ENCODE measurements around the gene STMN1.

STMN1 gene

GRCh38 chr1:25899792-25900191, 6.4 kb downstream of the STMN1 start:
- Histone ChIP-seq H3K9ac (ENCODE audit: low read length) (no peak overlapping the region), H4K91ac (ENCODE audit: low read length) (no peak overlapping the region), H3K79me1 (replicated peaks; ENCODE audit: low read length, poor library complexity, severe bottlenecking) (peaks cover 25% of the 10 kb centered on the region), H3K9me3 (ENCODE audit: control insufficient read depth, low read length) (no peaks in the 10 kb centered on the region), H3K4me3 (ENCODE audit: insufficient read depth in 1 of 2, low read depth in 1 of 2, low read length in 2 of 2) (no peak overlapping the region), H2AFZ (ENCODE audit: low read depth, low read length) (no peak overlapping the region), H3K4ac (ENCODE audit: low read depth in 1 of 2, low read length in 2 of 2) (no peak overlapping the region), H2BK15ac (ENCODE audit: low read depth, poor library complexity, severe bottlenecking) (no peak overlapping the region), H3K14ac (ENCODE audit: low read length in 2 of 2) (no peak overlapping the region), H3K4me2 (ENCODE audit: low read length, poor library complexity, severe bottlenecking) (no peak overlapping the region), H2BK12ac (ENCODE audit: low read length in 2 of 2) (no peak overlapping the region), H2AK5ac (ENCODE audit: low read length, severe bottlenecking) (no peak overlapping the region), H2BK120ac (ENCODE audit: low read depth, low read length) (no peak overlapping the region), H3K36me3 (ENCODE audit: control insufficient read depth in 1 of 2, insufficient read depth in 2 of 2, low read depth in 1 of 2, low read length in 2 of 2) (peaks cover 21 to 31% of the 10 kb centered on the region in 2 experiments), H3K27ac (ENCODE audit: low read length, poor library complexity, severe bottlenecking) (no peak overlapping the region), H3K4me1 (ENCODE audit: control insufficient read depth, insufficient read depth, low read depth, low read length) (peaks cover 13% of the 10 kb centered on the region), H2BK5ac (ENCODE audit: low read depth, low read length, poor library complexity, severe bottlenecking) (no peak overlapping the region), H3K27me3 (ENCODE audit: control insufficient read depth in 1 of 2, insufficient read depth in 1 of 2, low read length in 2 of 2) (no peaks in the 10 kb centered on the region), H4K8ac (ENCODE audit: low read length) (no peak overlapping the region), H3K23ac (ENCODE audit: low read length in 2 of 2) (no peak overlapping the region), H3K18ac (ENCODE audit: low read depth in 1 of 2, low read length in 2 of 2) (no peak overlapping the region)
- over 99% methylated on average over 5 of the region's 6 CpGs for WGBS
- DNase-seq, result no peak

GRCh38 chr1:25898223-25899015, 7.8 kb downstream of the STMN1 start:
- Histone ChIP-seq H2BK12ac (ENCODE audit: low read length in 2 of 2) (no peak overlapping the region), H3K4ac (ENCODE audit: low read depth in 1 of 2, low read length in 2 of 2) (no peak overlapping the region), H3K36me3 (ENCODE audit: control insufficient read depth in 1 of 2, insufficient read depth in 2 of 2, low read depth in 1 of 2, low read length in 2 of 2) (peaks cover 25 to 31% of the 10 kb centered on the region in 2 experiments), H3K14ac (ENCODE audit: low read length in 2 of 2) (no peak overlapping the region), H2AFZ (ENCODE audit: low read depth, low read length) (no peak overlapping the region), H3K9me3 (ENCODE audit: control insufficient read depth, low read length) (no peaks in the 10 kb centered on the region), H2AK5ac (ENCODE audit: low read length, severe bottlenecking) (no peak overlapping the region), H3K4me1 (ENCODE audit: control insufficient read depth, insufficient read depth, low read depth, low read length) (peaks cover 12% of the 10 kb centered on the region), H2BK15ac (ENCODE audit: low read depth, poor library complexity, severe bottlenecking) (no peak overlapping the region), H3K27ac (ENCODE audit: low read length, poor library complexity, severe bottlenecking) (no peak overlapping the region), H3K9ac (ENCODE audit: low read length) (no peak overlapping the region), H3K4me2 (ENCODE audit: low read length, poor library complexity, severe bottlenecking) (no peak overlapping the region), H2BK5ac (ENCODE audit: low read depth, low read length, poor library complexity, severe bottlenecking) (no peak overlapping the region), H3K23ac (ENCODE audit: low read length in 2 of 2) (no peak overlapping the region), H4K91ac (ENCODE audit: low read length) (no peak overlapping the region), H3K79me1 (replicated peaks; ENCODE audit: low read length, poor library complexity, severe bottlenecking) (peaks cover 32% of the 10 kb centered on the region), H3K18ac (ENCODE audit: low read depth in 1 of 2, low read length in 2 of 2) (no peak overlapping the region), H4K8ac (ENCODE audit: low read length) (peak overlapping the region; percentile 23), H3K4me3 (ENCODE audit: insufficient read depth in 1 of 2, low read depth in 1 of 2, low read length in 2 of 2) (no peak overlapping the region), H2BK120ac (ENCODE audit: low read depth, low read length) (no peak overlapping the region), H3K27me3 (ENCODE audit: control insufficient read depth in 1 of 2, insufficient read depth in 1 of 2, low read length in 2 of 2) (no peaks in the 10 kb centered on the region)
- no peak for DNase-seq
- 91% methylated on average over 11 of the region's 11 CpGs for WGBS

- Histone ChIP-seq H3K9me3 (ENCODE audit: control insufficient read depth, low read length) (no peaks in the 10 kb centered on the region), H2AK5ac (ENCODE audit: low read length, severe bottlenecking) (no peak overlapping the region), H3K4ac (ENCODE audit: low read depth in 1 of 2, low read length in 2 of 2) (no peak overlapping the region), H4K8ac (ENCODE audit: low read length) (no peak overlapping the region), H2BK120ac (ENCODE audit: low read depth, low read length) (no peak overlapping the region), H3K27ac (ENCODE audit: low read length, poor library complexity, severe bottlenecking) (no peak overlapping the region), H3K4me1 (ENCODE audit: control insufficient read depth, insufficient read depth, low read depth, low read length) (peaks cover 15% of the 10 kb centered on the region), H3K27me3 (ENCODE audit: control insufficient read depth in 1 of 2, insufficient read depth in 1 of 2, low read length in 2 of 2) (no peaks in the 10 kb centered on the region), H3K36me3 (ENCODE audit: control insufficient read depth in 1 of 2, insufficient read depth in 2 of 2, low read depth in 1 of 2, low read length in 2 of 2) (peaks cover 25 to 30% of the 10 kb centered on the region in 2 experiments), H3K79me1 (replicated peaks; ENCODE audit: low read length, poor library complexity, severe bottlenecking) (peaks cover 32% of the 10 kb centered on the region), H3K14ac (ENCODE audit: low read length in 2 of 2) (no peak overlapping the region), H2AFZ (ENCODE audit: low read depth, low read length) (no peak overlapping the region), H3K9ac (ENCODE audit: low read length) (no peak overlapping the region), H4K91ac (ENCODE audit: low read length) (no peak overlapping the region), H3K23ac (ENCODE audit: low read length in 2 of 2) (no peak overlapping the region), H2BK15ac (ENCODE audit: low read depth, poor library complexity, severe bottlenecking) (no peak overlapping the region), H3K18ac (ENCODE audit: low read depth in 1 of 2, low read length in 2 of 2) (no peak overlapping the region), H2BK5ac (ENCODE audit: low read depth, low read length, poor library complexity, severe bottlenecking) (no peak overlapping the region), H2BK12ac (ENCODE audit: low read length in 2 of 2) (no peak overlapping the region), H3K4me2 (ENCODE audit: low read length, poor library complexity, severe bottlenecking) (no peak overlapping the region), H3K4me3 (ENCODE audit: insufficient read depth in 1 of 2, low read depth in 1 of 2, low read length in 2 of 2) (no peak overlapping the region)
- DNase-seq, result no peak
- 86% methylated on average over 5 of the region's 5 CpGs for WGBS
These were observed 8.5 kb downstream of the STMN1 start for GRCh38 chr1:25897754-25898153.

- Histone ChIP-seq H4K91ac (ENCODE audit: low read length) (no peak overlapping the region), H3K79me1 (replicated peaks; ENCODE audit: low read length, poor library complexity, severe bottlenecking) (peaks cover 31% of the 10 kb centered on the region), H2BK12ac (ENCODE audit: low read length in 2 of 2) (peak overlapping the region in 1 of 2 experiments; percentile 10), H3K27me3 (ENCODE audit: control insufficient read depth in 1 of 2, insufficient read depth in 1 of 2, low read length in 2 of 2) (no peaks in the 10 kb centered on the region), H3K36me3 (ENCODE audit: control insufficient read depth in 1 of 2, insufficient read depth in 2 of 2, low read depth in 1 of 2, low read length in 2 of 2) (peaks cover 23 to 25% of the 10 kb centered on the region in 2 experiments), H4K8ac (ENCODE audit: low read length) (peak overlapping the region; percentile 52), H3K9ac (ENCODE audit: low read length) (peak overlapping the region; percentile 8), H3K4me1 (ENCODE audit: control insufficient read depth, insufficient read depth, low read depth, low read length) (peaks cover 23% of the 10 kb centered on the region), H2BK15ac (ENCODE audit: low read depth, poor library complexity, severe bottlenecking) (no peak overlapping the region), H3K14ac (ENCODE audit: low read length in 2 of 2) (no peak overlapping the region), H3K4ac (ENCODE audit: low read depth in 1 of 2, low read length in 2 of 2) (no peak overlapping the region), H2BK120ac (ENCODE audit: low read depth, low read length) (no peak overlapping the region), H2AFZ (ENCODE audit: low read depth, low read length) (no peak overlapping the region), H2AK5ac (ENCODE audit: low read length, severe bottlenecking) (peak overlapping the region; percentile 25), H3K23ac (ENCODE audit: low read length in 2 of 2) (no peak overlapping the region), H3K9me3 (ENCODE audit: control insufficient read depth, low read length) (no peaks in the 10 kb centered on the region), H2BK5ac (ENCODE audit: low read depth, low read length, poor library complexity, severe bottlenecking) (no peak overlapping the region), H3K4me2 (ENCODE audit: low read length, poor library complexity, severe bottlenecking) (no peak overlapping the region), H3K4me3 (ENCODE audit: insufficient read depth in 1 of 2, low read depth in 1 of 2, low read length in 2 of 2) (no peak overlapping the region), H3K18ac (ENCODE audit: low read depth in 1 of 2, low read length in 2 of 2) (peak overlapping the region in 1 of 2 experiments; percentile 71), H3K27ac (ENCODE audit: low read length, poor library complexity, severe bottlenecking) (peak overlapping the region; percentile 11)
- peak; percentile 43 for DNase-seq
- 95% methylated on average over 1 of the region's 1 CpG for WGBS
These were observed 10.0 kb downstream of the STMN1 start for GRCh38 chr1:25896266-25896665.

Measured in mesenchymal stem cell (in vitro differentiated cells and primary cell).